ENCODE results near the gene NPHP4.

Gene NPHP4

DNA sequence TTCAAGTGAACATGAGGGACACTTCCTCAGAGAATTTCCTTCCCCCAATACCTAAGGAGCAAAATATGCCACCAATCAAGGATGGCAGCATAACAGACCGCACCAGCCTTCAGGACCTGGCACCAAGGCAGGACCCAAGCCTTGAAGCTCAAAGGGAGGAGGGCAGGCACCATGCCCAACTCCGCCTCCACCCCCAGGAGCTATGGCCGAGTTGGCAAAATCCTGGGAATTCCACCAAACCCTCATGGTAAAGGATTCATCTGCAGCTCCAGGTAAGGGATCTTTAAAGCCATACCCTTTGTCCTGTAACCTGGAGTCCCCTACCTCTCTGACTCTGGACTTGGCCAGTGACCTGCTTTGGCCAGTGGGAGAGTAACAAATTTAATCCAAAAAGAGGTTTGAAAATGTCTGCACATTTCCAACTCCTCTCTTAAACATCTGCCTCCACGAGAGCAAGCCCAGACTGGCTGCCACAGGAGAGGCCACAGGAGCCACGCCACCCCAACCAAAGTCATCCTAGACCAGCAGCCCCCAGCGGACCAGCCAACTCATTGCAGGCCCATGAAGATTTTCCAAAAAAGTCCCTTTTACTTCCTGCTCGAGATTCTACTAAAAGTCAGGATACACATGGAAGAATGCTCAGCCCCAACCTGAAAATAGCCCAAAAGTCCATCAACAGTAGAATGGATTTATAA lies 41.9 kb downstream of the NPHP4 start:
- no peak for DNase-seq (ENCODE audit: low read depth in 2 of 2)

DNA sequence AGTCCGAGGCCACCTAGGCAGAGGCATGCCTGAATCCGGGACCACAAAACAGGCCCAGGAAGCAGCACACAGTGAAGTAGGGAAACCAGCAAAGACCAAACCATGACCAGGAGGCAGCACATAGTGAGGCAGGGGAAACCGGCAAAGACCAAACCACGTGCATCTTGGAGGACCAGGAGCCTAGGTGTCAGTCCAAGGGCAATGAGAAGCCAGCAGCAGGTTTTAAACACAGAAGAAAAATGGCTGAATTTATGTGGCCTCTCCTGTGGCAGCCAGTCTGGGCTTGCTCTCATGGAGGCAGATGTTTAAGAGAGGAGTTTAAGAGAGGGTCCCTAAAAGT lies 42.5 kb downstream of the NPHP4 start:
- DNase-seq (ENCODE audit: low read depth in 2 of 2): no peak

DNA sequence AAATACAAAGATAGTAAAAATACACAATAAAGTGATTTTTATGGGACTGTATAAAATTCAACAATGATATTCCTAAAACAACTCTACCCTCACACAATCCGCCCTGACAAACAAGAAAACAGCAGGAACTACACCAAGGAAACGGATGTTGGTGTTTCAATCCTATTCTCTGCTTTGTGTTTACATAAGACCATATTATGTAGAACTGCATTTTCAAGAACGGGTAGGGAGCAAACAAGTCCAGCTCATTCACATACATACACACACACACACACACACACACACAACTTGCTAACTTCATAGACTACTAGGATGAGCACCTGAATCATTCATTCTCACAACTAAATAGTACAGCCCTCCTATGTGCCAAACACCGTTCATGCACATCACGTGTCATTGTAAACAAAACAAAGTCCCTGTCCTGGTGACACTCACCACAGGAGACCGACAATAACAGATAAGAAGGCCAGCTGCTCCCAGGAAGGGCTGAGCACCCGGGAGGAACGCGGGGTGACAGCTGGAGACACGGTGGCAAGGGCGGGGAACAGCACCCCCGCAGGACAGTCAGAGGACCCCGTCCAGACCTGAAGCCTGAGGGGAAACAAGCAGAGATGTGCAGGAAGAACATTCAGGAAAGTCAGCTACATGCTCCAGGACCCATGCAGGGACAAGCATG lies 43.0 kb downstream of the NPHP4 start:
- no peak for DNase-seq (ENCODE audit: low read depth in 2 of 2)

DNA sequence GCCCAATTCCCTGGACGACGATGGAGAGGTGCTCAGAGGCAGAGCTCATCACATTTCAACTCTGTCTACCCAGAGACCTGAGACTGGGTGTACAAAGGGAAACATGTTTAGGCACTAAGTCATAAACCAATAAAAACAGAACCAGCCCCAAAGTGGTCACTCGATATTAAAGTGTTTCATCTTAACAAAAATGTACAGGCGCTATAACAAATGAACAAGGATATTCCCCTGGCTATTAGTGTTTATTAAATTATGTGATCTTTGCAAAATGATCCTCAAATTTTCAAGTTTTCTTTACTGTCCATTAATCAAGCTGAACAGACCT lies 43.6 kb downstream of the NPHP4 start:
- DNase-seq (ENCODE audit: low read depth in 2 of 2): no peak

DNA sequence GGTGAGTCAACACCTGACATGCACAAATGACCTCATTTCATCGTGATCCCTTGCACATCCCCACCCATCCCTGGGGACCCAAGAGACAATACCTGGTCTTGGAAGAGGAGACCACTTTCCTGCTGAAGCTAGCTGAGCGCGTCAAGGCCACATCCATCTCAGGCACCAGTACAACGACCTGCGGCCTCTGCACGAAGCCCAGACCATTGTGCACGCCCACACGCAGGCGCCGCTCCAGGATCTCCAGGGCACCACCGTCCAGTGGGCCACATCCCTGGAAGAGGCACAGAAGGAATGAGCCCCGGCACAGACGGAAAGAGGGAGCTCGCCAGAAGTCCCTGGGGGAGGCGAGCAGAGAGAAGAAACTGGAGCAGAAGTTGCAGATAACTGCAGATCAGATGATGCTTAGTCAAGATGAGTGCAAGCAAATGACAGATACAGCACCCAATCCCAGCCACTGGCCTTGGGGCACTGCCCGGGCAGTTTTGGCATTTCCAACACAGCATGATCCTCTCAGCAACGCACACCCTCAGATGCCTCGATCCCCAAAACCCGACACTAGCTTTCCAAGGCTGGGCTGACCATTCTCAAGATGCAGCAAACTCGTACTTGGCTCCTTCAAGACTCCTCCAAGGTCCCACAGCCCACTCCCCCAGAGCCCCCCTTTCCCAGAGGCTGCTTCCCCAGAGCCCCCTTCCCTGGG lies 44.1 kb downstream of the NPHP4 start:
- no peak for DNase-seq (ENCODE audit: low read depth in 2 of 2)

DNA sequence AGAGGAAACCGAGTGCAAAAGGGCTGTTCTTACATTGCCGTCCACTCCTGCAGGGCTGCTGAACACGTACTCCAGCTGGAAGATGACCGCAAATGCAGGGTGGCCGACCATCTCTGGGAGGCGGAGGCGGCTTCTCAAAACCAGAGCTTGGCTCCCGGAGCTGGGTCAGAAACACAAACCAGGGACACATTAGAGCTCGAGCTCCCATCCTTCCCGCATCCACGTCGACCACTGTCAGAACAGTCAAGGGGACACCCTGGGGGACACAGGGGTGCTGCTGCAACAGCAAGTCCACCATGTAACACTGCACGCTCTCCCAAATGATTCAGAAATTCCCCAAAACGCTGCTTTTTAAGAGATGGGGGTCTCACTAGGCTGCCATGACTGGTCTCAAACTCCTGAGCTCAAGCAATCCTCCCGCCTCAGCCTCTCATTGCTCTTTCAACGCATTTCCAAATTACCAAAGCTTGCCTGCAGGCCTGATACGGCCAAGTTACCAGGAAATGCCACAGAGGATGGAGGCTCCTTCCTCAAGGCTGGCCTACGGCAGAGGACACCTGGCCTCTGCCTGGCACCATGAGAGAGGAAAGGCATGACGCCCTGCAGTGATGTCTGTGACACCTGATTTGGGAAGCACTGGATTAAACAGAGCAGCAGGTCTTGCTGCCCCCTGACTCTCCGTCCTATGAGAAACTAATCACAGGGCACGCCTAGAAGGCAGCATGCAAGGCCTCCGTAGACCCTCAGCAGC lies 45.0 kb downstream of the NPHP4 start:
- no peak for DNase-seq (ENCODE audit: low read depth in 2 of 2)

DNA sequence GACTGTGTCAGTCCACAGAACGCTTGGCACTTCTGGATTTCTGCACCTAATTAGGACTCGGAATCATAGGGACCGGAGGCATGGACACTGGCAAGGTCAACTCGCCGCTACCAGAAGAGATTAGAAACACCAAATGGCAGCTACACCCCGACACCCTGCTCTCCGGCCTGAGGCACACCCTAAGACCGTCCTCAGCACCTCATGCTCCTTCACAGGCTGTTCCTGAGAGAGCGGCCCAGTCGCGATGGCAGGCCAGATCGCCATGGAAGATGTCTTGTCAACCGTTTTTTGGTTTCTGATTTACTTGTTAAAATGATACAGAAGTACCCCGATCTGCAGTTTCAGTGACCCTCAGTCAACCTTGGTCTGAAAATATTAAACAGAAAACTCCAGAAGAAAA lies 46.8 kb downstream of the NPHP4 start:
- DNase-seq (ENCODE audit: low read depth in 2 of 2): no peak

DNA sequence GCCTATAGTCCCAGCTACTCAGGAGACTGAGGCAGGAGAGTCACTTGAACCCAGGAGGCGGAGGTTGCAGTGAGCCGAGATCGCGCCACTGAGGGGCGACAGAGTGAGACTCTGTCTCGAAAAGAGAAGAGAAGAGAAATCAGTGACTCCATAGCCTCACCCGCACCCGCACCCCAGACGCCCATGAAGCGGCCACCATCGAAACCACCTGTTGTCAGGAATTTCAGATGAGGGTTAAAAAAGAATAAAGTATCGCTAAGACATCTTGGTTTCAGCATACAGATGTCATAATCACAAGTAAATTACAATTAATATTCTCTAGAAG lies 47.4 kb downstream of the NPHP4 start:
- DNase-seq (ENCODE audit: low read depth in 2 of 2): no peak

DNA sequence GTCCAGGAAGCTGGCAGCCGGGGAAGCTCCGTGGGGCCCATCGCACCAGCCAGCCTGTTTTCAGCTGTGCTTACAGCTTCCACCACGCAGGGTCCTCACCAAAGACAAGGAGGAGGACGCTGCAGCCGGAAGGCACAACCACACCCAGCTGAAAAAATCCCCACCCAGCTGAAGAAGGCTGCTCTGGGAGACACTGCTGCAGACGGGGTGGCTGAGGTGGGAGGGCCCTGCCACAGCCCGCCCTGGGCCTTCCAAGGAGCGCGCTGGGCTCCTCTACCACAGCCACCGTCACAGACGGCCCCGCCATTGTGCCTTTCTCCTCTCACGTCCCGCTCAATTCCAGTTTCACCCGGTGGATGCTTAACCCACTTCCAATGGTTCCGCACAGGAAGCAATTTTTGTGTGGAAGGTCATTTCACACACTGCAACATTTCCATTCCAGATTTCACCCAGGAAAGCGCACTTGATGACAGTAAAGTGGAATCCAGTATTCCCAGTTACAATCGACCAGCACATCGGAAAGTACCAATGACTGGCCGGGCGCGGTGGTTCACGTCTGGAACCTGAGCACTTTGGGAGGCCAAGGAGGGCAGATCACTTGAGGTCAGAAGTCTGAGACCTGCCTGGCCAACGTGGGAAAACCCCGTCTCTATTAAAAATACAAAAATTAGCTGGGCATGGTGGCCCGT lies 47.9 kb downstream of the NPHP4 start:
- no peak for DNase-seq (ENCODE audit: low read depth in 2 of 2)

DNA sequence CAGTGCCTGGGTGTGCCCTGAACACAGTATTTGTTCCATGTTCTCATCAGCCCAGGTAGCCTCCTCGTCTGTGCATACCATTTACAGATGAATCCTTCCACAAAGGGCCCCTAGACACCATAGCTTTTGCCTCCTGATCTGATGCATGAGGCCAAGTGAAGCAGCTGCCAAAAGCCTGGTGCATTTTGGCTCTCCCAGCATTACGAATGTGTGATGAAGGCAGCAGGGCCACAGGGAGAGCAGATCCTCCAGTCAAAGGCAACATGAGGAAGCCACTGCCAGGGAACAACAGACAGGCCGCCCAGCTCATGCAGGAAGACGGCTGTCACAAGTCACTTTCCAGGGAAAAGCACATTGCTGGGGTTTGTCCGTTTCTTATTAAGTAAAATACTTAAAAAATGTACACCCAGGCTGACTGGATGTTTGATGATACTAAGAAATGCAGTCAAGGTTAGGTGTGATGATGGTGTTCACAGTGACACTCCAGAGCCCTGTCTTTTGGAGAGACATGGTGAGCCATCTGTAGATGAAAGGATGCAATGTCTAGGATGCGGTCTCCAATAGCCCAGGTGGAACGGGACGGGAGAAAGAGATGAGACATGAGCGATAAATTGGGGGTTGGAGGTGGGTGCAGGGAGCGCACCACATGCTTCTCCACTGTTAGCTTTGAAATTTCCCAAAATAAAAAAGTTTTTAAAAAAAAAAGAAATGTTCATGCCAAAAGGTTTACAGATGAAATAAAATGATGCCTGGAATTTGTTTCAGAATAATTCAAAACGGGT lies 48.7 kb downstream of the NPHP4 start:
- no peak for DNase-seq (ENCODE audit: low read depth in 2 of 2)

DNA sequence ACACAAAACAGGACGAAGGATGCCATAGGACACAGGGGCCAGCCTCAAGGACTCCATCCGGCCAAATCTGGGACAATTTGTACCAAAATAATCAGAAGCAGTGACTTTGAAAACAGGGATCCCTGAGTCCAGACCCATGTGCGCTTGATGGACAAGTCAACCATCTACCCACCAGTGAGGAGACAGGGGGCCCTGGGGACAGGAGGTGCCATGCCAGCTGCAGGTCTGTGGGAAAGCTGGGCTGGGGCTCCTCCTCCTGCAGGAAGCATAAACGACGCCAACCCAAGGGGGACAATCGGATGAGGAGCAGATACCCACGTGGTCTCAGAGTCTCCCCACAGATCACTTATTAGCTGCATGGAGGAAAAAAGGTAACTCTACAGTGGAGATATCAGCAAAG lies 50.6 kb downstream of the NPHP4 start:
- no peak for DNase-seq (ENCODE audit: low read depth in 2 of 2)

DNA sequence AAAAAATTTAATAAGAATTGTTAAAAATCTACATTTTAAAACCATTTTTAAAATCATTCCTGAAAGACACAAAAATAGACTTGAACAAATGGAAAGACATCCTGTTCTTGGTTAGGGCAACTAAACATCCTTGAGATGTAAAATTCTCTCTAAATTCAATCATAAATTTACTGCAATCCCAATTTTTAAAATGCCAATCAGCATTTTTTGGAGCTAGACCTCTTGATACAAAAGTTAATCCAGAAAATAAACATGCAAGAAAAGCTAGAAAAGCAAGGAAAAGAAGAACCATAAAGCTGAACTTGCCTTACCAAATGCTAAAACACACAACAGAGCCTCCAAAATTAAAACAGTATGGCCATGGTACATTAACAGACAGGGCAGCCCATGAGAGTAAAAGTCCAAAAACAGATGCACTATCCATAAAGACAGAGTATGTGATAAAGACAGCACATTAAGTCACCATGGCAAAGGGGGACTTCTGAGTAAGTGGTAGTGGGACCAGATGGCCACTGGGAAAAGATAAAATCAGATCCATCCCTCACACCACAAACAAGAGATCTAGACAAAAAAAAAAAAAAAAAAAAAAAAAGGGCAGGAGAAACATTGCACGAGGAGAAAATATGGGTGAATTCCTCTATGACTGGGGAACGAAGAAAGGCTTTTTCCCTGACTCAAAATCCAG lies 51.4 kb downstream of the NPHP4 start:
- DNase-seq (ENCODE audit: low read depth in 2 of 2): no peak

DNA sequence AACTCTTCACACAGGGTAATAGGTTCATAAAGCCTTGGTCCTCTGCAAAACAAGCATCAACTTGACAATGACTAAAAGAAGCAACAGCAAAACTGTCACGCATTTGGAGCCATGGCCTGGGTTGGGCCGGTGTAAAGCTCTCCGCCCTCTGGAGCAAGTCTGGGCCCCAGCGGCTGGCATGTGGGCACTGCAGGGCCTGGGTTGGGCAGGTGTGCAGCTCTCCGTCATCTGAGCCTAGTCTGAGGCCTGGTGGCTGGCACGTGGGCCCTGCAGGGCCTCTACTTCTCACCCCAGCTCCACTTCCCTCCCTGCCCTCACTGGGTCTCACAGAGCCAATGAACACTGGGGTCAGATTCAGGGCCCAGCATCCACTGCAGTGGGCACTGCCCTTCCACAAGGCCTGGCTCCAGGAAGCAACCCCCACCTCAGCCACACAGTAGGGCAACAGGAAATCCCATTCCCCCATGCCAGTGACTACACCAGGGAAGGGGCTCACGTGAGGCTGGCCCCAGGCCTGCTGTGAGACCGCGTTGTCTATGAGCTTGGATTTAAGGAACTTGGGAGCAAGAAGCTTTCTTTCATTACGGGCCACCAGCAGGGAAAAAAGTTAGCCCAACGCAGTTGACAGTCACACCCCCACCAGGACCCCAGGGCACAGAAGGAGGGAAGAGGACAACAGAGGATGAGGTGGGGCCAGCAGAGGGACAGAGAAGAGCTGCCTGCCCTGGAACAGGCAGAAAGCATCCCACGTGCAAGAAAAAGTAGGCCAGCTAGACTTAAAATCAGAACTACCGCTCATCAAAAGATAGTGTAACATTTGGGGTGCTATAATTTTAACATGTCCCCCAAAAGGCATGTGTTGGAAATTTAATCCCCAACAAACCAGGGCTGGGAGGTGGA lies 52.7 kb downstream of the NPHP4 start:
- no peak for DNase-seq (ENCODE audit: low read depth in 2 of 2)

DNA sequence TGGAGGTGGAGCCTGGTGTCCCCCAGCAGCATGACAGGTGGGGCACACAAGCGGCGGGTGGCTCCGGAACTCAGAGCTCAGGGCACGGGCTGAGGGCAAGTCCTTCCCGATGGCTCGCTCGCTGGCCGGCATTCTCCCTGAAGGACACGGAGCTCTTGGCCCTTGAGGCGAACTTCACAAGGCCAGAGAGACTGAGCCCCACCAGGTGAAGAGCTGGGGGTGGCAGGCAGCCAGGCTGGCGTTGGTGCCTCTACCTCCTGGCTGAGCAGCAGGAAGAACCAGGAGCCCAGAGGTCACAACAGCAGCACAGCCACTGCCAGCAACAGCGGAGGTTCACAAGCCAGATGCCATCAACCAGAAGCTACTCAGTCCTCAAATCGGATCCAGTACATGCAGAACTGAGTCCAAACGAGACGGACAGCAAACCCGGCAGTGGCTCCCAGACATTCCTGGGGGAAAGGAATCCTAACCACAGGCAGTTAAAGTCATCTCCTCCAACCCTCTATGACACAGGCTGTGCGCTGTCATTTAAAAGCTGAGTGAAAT lies 54.1 kb downstream of the NPHP4 start:
- DNase-seq (ENCODE audit: low read depth in 2 of 2): no peak

DNA sequence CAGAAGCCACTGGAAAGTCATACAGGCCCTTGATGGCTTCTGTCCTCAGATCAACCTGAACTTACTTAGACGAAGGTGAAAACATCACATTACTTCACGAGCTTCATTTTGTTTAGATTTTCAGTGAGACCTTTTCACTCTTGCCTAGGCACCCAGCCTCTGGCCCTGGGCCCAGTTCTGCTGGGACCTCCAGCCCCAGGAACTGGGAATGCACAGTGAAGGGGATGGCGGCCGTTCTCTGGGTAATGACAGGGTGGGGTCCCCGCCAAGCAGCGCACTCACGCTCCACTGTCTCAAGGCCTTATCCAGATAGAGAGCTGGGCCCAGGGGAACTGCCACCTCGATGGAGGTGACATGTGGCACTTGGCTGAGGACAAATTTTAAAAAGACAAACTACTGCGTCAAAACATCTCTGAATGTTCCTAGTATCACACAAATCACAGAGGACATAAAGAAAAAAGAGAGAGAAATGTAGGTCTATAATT lies 54.8 kb downstream of the NPHP4 start:
- DNase-seq (ENCODE audit: low read depth in 2 of 2): no peak

DNA sequence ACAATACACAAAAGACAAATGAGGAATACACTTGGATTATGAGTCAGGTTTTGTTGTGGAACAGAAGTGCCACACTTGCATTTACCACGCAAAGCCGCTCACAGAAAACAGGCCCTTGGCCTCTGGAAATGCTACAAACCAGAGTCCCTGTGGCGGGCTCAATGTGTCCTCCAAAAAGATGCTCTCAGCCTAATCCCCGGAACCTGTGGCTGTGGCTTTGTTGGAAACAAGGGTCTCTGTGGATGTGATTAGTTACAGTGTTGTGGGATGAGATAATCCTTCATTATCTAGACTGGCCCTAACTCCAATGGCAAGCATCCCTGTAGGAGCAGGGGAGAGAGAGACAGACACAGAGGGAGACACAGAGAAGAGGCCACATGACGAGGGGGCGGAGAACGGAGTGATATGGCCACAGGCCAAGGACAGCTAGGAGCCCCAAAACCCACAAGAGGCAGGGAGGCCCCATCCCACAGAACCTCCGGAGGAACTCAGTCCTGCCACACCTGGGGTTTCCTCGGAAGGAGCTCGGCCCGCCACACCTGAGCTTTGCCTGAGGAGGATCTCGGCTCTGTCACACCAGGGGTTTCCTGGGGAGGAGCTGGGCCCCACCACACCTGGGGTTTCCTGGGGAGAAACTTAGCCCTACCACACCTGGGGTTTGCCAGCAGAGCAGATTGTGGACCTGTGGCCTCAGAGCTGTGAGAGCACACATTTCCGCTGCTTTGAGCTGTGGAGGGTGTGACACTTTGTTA lies 55.4 kb downstream of the NPHP4 start:
- no peak for DNase-seq (ENCODE audit: low read depth in 2 of 2)

DNA sequence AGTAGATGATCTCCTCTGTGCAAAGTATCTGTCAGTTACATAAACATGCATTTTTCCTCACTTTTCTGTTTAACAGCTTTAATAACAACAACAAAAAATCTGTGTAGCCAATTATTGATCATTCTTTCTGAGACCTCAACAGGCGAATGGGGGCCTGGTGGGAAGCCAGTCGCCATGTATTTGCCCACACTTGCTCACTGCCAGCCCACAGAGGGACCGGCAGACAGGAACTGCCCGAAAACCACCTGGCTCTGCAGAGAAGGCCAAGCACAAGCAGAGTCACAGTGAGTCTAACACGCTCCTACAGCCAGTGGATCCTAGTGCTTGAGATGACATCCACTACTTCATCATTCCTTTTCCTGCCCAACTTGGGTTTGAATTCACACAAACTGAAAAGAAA lies 56.1 kb downstream of the NPHP4 start:
- DNase-seq (ENCODE audit: low read depth in 2 of 2): no peak

DNA sequence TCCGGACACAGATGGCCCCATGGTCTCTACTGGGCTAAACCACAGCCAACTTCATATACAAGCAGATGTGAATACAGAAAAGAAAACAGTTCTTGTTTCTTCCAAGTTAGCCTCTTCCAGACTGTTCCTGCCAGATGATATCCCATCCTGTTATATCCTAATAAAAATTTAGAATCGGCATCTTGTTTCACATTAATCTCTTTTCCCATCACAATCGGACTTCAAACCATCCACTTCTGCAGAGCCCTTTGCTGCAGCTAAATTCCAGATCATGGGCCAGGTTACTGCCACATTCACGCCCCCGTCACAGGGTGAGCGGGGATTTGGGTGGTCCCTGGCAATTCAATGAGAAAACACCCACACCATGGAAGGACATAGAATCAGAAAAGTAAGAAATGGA lies 57.2 kb downstream of the NPHP4 start:
- DNase-seq (ENCODE audit: low read depth in 2 of 2): no peak

Measured in stimulated activated CD4-positive, alpha-beta T cell treated with anti-CD3 and anti-CD28 coated beads, Interleukin-1b, Interleukin-23, amount 100 ng/mL, for 4 hours (primary cell).